ENCODE results near the gene HCRTR1. TPM values are rescaled to one million over a fixed set of nuclear protein-coding genes. Genes with fewer than 3 reads are reported as not detected.

The HCRTR1 gene
- total and polyA plus RNA-seq, 2 donors (not counting 1 experiment from before 2014, with no cell fraction given) = not detected

DNA sequence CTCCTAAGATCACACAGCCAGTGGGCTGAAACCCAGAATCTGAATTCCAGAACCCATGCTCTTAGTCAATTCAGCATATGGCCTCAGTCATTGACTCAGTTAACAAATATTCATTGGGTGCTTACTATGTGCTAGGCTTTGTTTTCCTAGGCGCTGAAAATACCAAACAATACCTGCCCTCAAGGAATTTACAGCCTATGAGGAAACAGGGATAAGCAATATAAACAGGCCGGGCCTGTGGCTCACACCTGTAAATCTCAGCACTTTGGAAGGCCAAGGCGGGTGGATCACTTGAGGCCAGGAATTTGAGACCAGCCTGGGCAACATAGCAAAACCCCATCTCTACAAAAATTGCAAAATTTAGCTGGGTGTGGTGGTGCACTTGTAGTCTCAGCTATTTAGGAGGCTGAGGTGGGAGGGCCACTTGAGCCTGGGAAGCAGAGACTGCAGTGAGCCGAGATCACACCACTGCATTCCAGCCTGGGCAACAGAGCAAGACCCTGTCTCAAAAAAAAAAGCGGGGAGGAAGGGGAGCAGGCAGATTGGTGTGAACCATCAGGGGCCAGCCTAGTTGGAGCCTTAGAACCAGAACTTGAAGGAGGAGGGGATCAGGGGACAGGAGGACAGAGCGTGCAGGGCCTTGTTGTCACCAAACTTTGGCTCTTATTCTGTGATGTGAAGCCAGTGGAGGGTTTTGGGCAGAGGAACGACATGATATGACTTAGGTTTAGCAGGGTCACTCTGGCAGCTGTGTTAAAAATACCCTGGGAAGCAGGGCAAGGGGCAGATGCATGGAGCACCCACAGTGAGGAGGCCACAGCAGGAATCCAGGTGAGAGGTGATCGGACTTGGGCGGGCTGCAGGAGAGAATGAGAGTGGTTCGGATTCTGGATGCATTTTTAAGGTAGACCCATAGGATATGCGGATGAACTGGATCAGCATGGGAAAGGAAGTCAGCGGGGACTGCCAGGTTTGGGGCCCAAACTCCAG lies 35.4 kb upstream of the HCRTR1 start:
- TF ChIP-seq, protein P1, sequence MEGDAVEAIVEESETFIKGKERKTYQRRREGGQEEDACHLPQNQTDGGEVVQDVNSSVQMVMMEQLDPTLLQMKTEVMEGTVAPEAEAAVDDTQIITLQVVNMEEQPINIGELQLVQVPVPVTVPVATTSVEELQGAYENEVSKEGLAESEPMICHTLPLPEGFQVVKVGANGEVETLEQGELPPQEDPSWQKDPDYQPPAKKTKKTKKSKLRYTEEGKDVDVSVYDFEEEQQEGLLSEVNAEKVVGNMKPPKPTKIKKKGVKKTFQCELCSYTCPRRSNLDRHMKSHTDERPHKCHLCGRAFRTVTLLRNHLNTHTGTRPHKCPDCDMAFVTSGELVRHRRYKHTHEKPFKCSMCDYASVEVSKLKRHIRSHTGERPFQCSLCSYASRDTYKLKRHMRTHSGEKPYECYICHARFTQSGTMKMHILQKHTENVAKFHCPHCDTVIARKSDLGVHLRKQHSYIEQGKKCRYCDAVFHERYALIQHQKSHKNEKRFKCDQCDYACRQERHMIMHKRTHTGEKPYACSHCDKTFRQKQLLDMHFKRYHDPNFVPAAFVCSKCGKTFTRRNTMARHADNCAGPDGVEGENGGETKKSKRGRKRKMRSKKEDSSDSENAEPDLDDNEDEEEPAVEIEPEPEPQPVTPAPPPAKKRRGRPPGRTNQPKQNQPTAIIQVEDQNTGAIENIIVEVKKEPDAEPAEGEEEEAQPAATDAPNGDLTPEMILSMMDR (conservative IDR thresholded peaks at IDR 0.05 in 1 of 2, IDR thresholded peaks at IDR 0.05 in 1 of 2; ENCODE audit: low read depth in 1 of 2, low read length in 2 of 2) = no peak
- TF ChIP-seq EZH2 (IDR thresholded peaks at IDR 0.05; ENCODE audit: low read length, missing control alignments) = no peak
- no peak overlapping the region for H3K9ac ChIP-seq (ENCODE audit: insufficient read depth, low read length)
- no peak for DNase-seq (ENCODE audit: low read depth in 2 of 2)
- H3K9me3 ChIP-seq (ENCODE audit: control insufficient read depth, insufficient read depth, low read depth, low read length) = no peaks in the 10 kb centered on the region
- no peak overlapping the region for H3K4me2 ChIP-seq (ENCODE audit: extremely low read depth, insufficient read depth, low read length)
- H3K27me3 ChIP-seq (ENCODE audit: control insufficient read depth, insufficient read depth, low read length) = no peaks in the 10 kb centered on the region
- no peak overlapping the region for H3K27ac ChIP-seq (ENCODE audit: insufficient read depth, low read length)
- H3K36me3 ChIP-seq (ENCODE audit: control insufficient read depth, insufficient read depth, low read length) = peaks cover 5% of the 10 kb centered on the region
- H3K4me3 ChIP-seq (replicated peaks in 1 of 4; ENCODE audit: control extremely low read depth in 1 of 4, insufficient read depth in 1 of 4, low read depth in 3 of 4, low read length in 4 of 4) = no peak overlapping the region
- H4K20me1 ChIP-seq (ENCODE audit: control insufficient read depth, extremely low read depth, insufficient read depth, low read length) = no peaks in the 10 kb centered on the region
- peaks cover 24% of the 10 kb centered on the region for H3K4me1 ChIP-seq (ENCODE audit: control insufficient read depth, extremely low read depth, insufficient read depth, low read length)
- H3K79me2 ChIP-seq (ENCODE audit: control insufficient read depth, insufficient read depth, low read length) = no peaks in the 10 kb centered on the region
- no peak overlapping the region for H2AFZ ChIP-seq (ENCODE audit: low read length)

DNA sequence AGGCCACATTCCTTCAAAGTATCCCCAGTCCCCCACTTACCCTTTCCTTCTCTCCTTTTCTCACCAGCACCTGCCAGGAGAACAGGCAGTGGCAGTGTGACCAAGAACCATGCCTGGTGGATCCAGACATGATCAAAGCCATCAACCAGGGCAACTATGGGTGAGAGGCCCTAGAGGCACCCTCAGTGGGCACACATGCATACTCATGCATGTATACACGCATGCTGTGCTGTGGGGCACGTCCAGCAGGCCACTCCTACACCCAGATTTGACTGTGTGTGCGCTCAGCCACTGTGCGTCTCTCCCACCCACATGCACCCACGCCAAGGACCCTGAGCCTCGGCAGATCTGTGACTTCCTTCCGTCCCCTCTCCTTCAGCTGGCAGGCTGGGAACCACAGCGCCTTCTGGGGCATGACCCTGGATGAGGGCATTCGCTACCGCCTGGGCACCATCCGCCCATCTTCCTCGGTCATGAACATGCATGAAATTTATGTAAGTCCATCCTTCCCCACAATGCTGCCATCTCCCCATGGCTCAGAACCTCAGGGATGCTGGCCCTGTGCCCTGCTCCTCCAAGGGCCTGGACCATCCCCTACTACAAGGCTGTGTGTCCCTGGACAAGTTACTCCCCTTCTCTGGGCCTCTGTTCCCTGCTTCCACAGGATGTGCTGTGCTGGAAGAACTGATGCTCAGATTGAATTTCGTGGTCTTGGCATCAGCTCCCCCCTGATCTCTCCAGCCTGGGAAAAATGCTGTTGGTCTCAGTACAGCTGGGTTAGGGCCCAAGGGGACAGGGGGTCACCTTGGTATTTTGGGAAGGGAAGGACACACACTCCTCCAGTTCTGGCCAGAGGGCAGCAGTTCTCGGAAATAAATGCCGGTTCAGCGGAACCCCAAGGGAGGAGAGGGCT lies 34.2 kb upstream of the HCRTR1 start:
- Histone ChIP-seq H3K79me2 (ENCODE audit: control insufficient read depth, insufficient read depth, low read length) (no peaks in the 10 kb centered on the region), H2AFZ (ENCODE audit: low read length) (no peak overlapping the region)

More for the DNA sequence above, 34.2 kb upstream of the HCRTR1 start:
- no peaks in the 10 kb centered on the region for H4K20me1 ChIP-seq (ENCODE audit: control insufficient read depth, extremely low read depth, insufficient read depth, low read length)
- H3K9me3 ChIP-seq (ENCODE audit: control insufficient read depth, insufficient read depth, low read depth, low read length) = no peaks in the 10 kb centered on the region
- no peak overlapping the region for H3K27ac ChIP-seq (ENCODE audit: insufficient read depth, low read length)
- no peaks in the 10 kb centered on the region for H3K27me3 ChIP-seq (ENCODE audit: control insufficient read depth, insufficient read depth, low read length)
- DNase-seq (ENCODE audit: low read depth in 2 of 2) = peak in 1 of 2 donors; percentile 40
- H3K4me1 ChIP-seq (ENCODE audit: control insufficient read depth, extremely low read depth, insufficient read depth, low read length) = peaks cover 22% of the 10 kb centered on the region
- H3K9ac ChIP-seq (ENCODE audit: insufficient read depth, low read length) = no peak overlapping the region
- peaks cover 5% of the 10 kb centered on the region for H3K36me3 ChIP-seq (ENCODE audit: control insufficient read depth, insufficient read depth, low read length)
- no peak overlapping the region for H3K4me2 ChIP-seq (ENCODE audit: extremely low read depth, insufficient read depth, low read length)
- no peak overlapping the region for H3K4me3 ChIP-seq (replicated peaks in 1 of 4; ENCODE audit: control extremely low read depth in 1 of 4, insufficient read depth in 1 of 4, low read depth in 3 of 4, low read length in 4 of 4)
- no peak for TF ChIP-seq EZH2 (IDR thresholded peaks at IDR 0.05; ENCODE audit: low read length, missing control alignments)
- TF ChIP-seq, protein P1 (conservative IDR thresholded peaks at IDR 0.05 in 1 of 2, IDR thresholded peaks at IDR 0.05 in 1 of 2; ENCODE audit: low read depth in 1 of 2, low read length in 2 of 2) = no peak

All from fibroblast of lung (primary cell).